Panc1 (cell line): ENCODE measurements around the gene KMO. TPM values are rescaled to one million over a fixed set of nuclear protein-coding genes. Genes with fewer than 3 reads are reported as not detected.

ENCODE experiments used
- ATAC-seq: fragments of 200-7000 bp; cut with Tn5 transposase; 2 replicates; pipeline ENCODE4 v1.9.1; 2020; ENCODE audit warnings: mild to moderate bottlenecking, moderate library complexity
- BruUV-seq: library from RNA; stranded (reverse); fragments of 400-500 nt; replicated peaks from 2 replicates; lab custom pipeline; 2021; lab: Mats Ljungman, UMichigan
- CTCF ChIA-PET: fragments of 300-600 bp; sonication (Branson Sonifier 250); formaldehyde crosslinking; loops from one replicate; lab custom pipeline; 2022; ENCODE audit warnings: antibody characterized with exemption; lab: Charles Lee
- POLR2A ChIA-PET: fragments of 300-600 bp; sonication (Branson Sonifier 250); formaldehyde crosslinking; loops from one replicate; lab custom pipeline; 2022; ENCODE audit warnings: antibody characterized with exemption; lab: Charles Lee
- DNase-seq: peaks from one replicate; pipeline ENCODE4 v3.0.0-alpha.2; 2010; ENCODE audit warnings: low read depth, low spot score
- H3K27ac ChIP-seq: 2 replicates; pipeline ENCODE4 v1.5.1; 2011; ENCODE audit warnings: mild to moderate bottlenecking, low read length, inconsistent platforms
- H3K27me3 ChIP-seq: fragments of 200-500 bp; sonication (Bioruptor generic); 2 replicates; pipeline ENCODE4 v1.6.0; 2014; ENCODE audit warnings: low read length, inconsistent platforms; ENCODE audit not compliant: control insufficient read depth, insufficient read depth
- H3K36me3 ChIP-seq: fragments of 200-500 bp; sonication (Bioruptor generic); 2 replicates; pipeline ENCODE4 v1.5.1; 2014; ENCODE audit warnings: inconsistent platforms, mild to moderate bottlenecking, low read length, moderate library complexity; ENCODE audit not compliant: control insufficient read depth, insufficient read depth
- H3K4me1 ChIP-seq: 2 replicates; pipeline ENCODE4 v1.5.1; 2011; ENCODE audit warnings: inconsistent platforms, mild to moderate bottlenecking, low read length, moderate library complexity; ENCODE audit not compliant: control insufficient read depth, insufficient read depth
- H3K4me3 ChIP-seq, 2 experiments: 2 replicates each; pipeline ENCODE4 v1.5.1; 2011 to 2012; ENCODE audit warnings: low read depth in 2 of 2, low read length in 2 of 2, mild to moderate bottlenecking in 2 of 2, inconsistent platforms in 1 of 2, moderate library complexity in 1 of 2
- H3K9me3 ChIP-seq: fragments of 200-500 bp; sonication (Bioruptor generic); 2 replicates; pipeline ENCODE4 v1.5.1; 2014; ENCODE audit warnings: low read depth, mild to moderate bottlenecking, inconsistent platforms, low read length, moderate library complexity; ENCODE audit not compliant: control insufficient read depth, insufficient read depth
- CTCF ChIP-seq: fragments of 450-650 bp; IDR thresholded peaks from 2 replicates; pipeline ENCODE4 v1.5.1; 2017; ENCODE audit warnings: mild to moderate bottlenecking
- POLR2AphosphoS5 ChIP-seq: IDR thresholded peaks from 2 replicates; pipeline ENCODE4 v1.6.1; 2012; ENCODE audit warnings: mild to moderate bottlenecking, low read depth, low read length, moderate library complexity
- SIN3A ChIP-seq: IDR thresholded peaks from 2 replicates; pipeline ENCODE4 v1.6.1; 2012; ENCODE audit warnings: low read depth, mild to moderate bottlenecking, low read length, moderate library complexity, borderline replicate concordance; ENCODE audit not compliant: insufficient read depth
- TCF7L2 ChIP-seq: IDR thresholded peaks from 2 replicates; pipeline ENCODE4 v1.6.1; 2011; ENCODE audit warnings: mild to moderate bottlenecking, low read depth, low read length, inconsistent platforms
- in situ Hi-C: cut with HindIII; loops from 2 replicates; pipeline ENCODE4 v1.10.0; 2016; ENCODE audit warnings: low sequenced_read_pairs, low pct_unique_long_range_greater_than_20kb
- intact Hi-C: fragments of 100-400 bp; cut with micrococcal nuclease; formaldehyde crosslinking; loops from one replicate; pipeline ENCODE4 v1.10.0; 2022; ENCODE audit not compliant: unreplicated experiment
- total RNA-seq: library from RNA; stranded (reverse); gene quantifications from one replicate; pipeline ENCODE4 v1.2.1, GENCODE V29; 2021; ENCODE audit not compliant: unreplicated experiment
- TF ChIP-seq, protein P1 (sequence below), 2 experiments: IDR thresholded peaks; 2 replicates each; pipeline ENCODE4 v1.6.1; 2011 to 2012; ENCODE audit warnings: low read depth in 2 of 2, control low read depth in 1 of 2, low read length in 1 of 2, mild to moderate bottlenecking in 1 of 2, moderate library complexity in 1 of 2; ENCODE audit not compliant: insufficient read depth in 1 of 2

The KMO gene
- total RNA-seq, 1 experiment from 2014 or later, result 1.8 TPM

- no TSS peak for BruUV-seq
- peaks cover 14% of the 10 kb centered on the region for H3K4me1 ChIP-seq
- H3K27ac ChIP-seq, result peak overlapping the region; percentile 73
- no peaks in the 10 kb centered on the region for H3K36me3 ChIP-seq
- H3K4me3 ChIP-seq, result no peak overlapping the region
- TF ChIP-seq CTCF (no peak), TCF7L2 (no peak; the same call in 1 of the 2 replicates), SIN3A (no peak), POLR2AphosphoS5 (peak; percentile 25; the same call in 1 of the 2 replicates)
- TF ChIP-seq, protein P1, sequence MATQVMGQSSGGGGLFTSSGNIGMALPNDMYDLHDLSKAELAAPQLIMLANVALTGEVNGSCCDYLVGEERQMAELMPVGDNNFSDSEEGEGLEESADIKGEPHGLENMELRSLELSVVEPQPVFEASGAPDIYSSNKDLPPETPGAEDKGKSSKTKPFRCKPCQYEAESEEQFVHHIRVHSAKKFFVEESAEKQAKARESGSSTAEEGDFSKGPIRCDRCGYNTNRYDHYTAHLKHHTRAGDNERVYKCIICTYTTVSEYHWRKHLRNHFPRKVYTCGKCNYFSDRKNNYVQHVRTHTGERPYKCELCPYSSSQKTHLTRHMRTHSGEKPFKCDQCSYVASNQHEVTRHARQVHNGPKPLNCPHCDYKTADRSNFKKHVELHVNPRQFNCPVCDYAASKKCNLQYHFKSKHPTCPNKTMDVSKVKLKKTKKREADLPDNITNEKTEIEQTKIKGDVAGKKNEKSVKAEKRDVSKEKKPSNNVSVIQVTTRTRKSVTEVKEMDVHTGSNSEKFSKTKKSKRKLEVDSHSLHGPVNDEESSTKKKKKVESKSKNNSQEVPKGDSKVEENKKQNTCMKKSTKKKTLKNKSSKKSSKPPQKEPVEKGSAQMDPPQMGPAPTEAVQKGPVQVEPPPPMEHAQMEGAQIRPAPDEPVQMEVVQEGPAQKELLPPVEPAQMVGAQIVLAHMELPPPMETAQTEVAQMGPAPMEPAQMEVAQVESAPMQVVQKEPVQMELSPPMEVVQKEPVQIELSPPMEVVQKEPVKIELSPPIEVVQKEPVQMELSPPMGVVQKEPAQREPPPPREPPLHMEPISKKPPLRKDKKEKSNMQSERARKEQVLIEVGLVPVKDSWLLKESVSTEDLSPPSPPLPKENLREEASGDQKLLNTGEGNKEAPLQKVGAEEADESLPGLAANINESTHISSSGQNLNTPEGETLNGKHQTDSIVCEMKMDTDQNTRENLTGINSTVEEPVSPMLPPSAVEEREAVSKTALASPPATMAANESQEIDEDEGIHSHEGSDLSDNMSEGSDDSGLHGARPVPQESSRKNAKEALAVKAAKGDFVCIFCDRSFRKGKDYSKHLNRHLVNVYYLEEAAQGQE (IDR thresholded peaks at IDR 0.05; ENCODE audit: insufficient read depth in 1 of 2, low read depth in 2 of 2, low read length in 1 of 2), result no peak
- DNase-seq, result no peak
- ATAC-seq, result peak; percentile 93
- intact Hi-C loops (no loop called here), in situ Hi-C loops (no loop called here)
- H3K9me3 ChIP-seq, result no peaks in the 10 kb centered on the region
- H3K27me3 ChIP-seq, result no peaks in the 10 kb centered on the region
- ChIA-PET POLR2A (no interaction called here), CTCF (interaction anchor here (0.7 kb wide), 1 partner anchor 123 kb away, joined by 5 read pairs; no protein-coding TSS in a partner anchor)
These were observed 59.1 kb downstream of the KMO start for GRCh38 chr1:241591317-241591716.

DNA sequence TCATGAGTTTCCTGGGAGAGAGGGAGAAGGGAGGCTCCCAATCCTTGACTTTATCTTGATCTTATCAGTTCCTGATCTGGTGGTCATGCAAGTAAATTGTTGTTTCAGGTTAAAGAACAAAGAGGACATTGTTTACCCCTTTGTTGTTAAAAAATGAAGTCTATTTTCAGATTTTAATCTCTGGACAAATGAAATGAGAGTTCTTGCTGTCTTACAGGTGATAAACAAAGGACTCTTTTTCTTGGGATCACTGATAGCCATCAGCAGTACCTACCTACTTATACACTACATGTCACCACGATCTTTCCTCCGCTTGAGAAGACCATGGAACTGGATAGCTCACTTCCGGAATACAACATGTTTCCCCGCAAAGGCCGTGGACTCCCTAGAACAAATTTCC is 59.6 kb downstream of the KMO start:
- Histone ChIP-seq H3K4me3 (no peak overlapping the region), H3K4me1 (peaks cover 14% of the 10 kb centered on the region), H3K27me3 (no peaks in the 10 kb centered on the region), H3K9me3 (no peaks in the 10 kb centered on the region), H3K36me3 (no peaks in the 10 kb centered on the region), H3K27ac (peak overlapping the region; percentile 73)
- POLR2A ChIA-PET, result no interaction called here
- TF ChIP-seq SIN3A, result no peak
- TF ChIP-seq CTCF, result no peak
- peak; percentile 67 for TF ChIP-seq TCF7L2
- ATAC-seq (peak; percentile 66), DNase-seq (no peak)
- intact Hi-C loops, result no loop called here
- in situ Hi-C loops, result no loop called here
- no TSS peak for BruUV-seq
- CTCF ChIA-PET, result no interaction called here
